NB4 (cell line): ENCODE measurements around the gene TMED3.
A peak's percentile ranks its signal among the peaks of the same experiment; 100 is the strongest.

Experiments used
- DNase-seq: peaks from one replicate; pipeline ENCODE4 v3.0.0; 2010; ENCODE audit warnings: low read depth
- H3K4me3 ChIP-seq: one replicate; pipeline ENCODE4 v1.5.1; 2011; ENCODE audit warnings: mild to moderate bottlenecking, low read depth, low read length, moderate library complexity
- CTCF ChIP-seq: IDR thresholded peaks from one replicate; pipeline ENCODE4 v1.5.1; 2012; ENCODE audit warnings: low read depth, low read length
- MAX ChIP-seq: IDR thresholded peaks from 2 replicates; pipeline ENCODE4 v1.6.1; 2011; ENCODE audit warnings: low read depth, low read length
- MYC ChIP-seq: IDR thresholded peaks from 2 replicates; pipeline ENCODE4 v1.6.1; 2011; ENCODE audit warnings: low read depth, low read length
- POLR2A ChIP-seq: IDR thresholded peaks from 2 replicates; pipeline ENCODE4 v1.6.1; 2011; ENCODE audit warnings: mild to moderate bottlenecking; ENCODE audit not compliant: insufficient read length; ENCODE audit errors: extremely low read depth

TMED3 gene

GRCh38 chr15:79283252-79284048 is 27.5 kb upstream of the TMED3 start:
- no peak for TF ChIP-seq POLR2A
- TF ChIP-seq MAX: no peak
- no peak for TF ChIP-seq MYC
- no peak for TF ChIP-seq CTCF
- DNase-seq: peak; percentile 37
- no peak overlapping the region for H3K4me3 ChIP-seq

- DNase-seq: no peak
- TF ChIP-seq POLR2A (no peak), MAX (no peak)
Measured at GRCh38 chr15:79290642-79291275, 20.2 kb upstream of the TMED3 start.

GRCh38 chr15:79292011-79292410 is 18.9 kb upstream of the TMED3 start:
- H3K4me3 ChIP-seq: no peak overlapping the region
- TF ChIP-seq CTCF (no peak), MYC (no peak), POLR2A (no peak), MAX (no peak)

More at GRCh38 chr15:79290642-79291275, 20.2 kb upstream of the TMED3 start:
- H3K4me3 ChIP-seq: no peak overlapping the region

GRCh38 chr15:79294075-79294474 is 16.8 kb upstream of the TMED3 start:
- no peak for DNase-seq
- no peak for TF ChIP-seq MYC
- TF ChIP-seq CTCF: no peak
- no peak for TF ChIP-seq MAX
- TF ChIP-seq POLR2A: no peak
- H3K4me3 ChIP-seq: no peak overlapping the region

More at GRCh38 chr15:79292011-79292410, 18.9 kb upstream of the TMED3 start:
- no peak for DNase-seq

- no peak overlapping the region for H3K4me3 ChIP-seq
- peak; percentile 18 for DNase-seq
Measured at GRCh38 chr15:79296583-79296982, 14.3 kb upstream of the TMED3 start.

More at GRCh38 chr15:79296583-79296982, 14.3 kb upstream of the TMED3 start:
- TF ChIP-seq MYC (no peak), CTCF (peak; percentile 34), POLR2A (no peak), MAX (no peak)
